Stimulated activated CD8-positive, alpha-beta memory T cell treated with anti-CD3 and anti-CD28 coated beads, Interleukin-4, amount 100 ng/mL, for 4 hours (primary cell): Measurements from ENCODE around the gene PCGF2.

ENCODE experiments used
- DNase-seq, 2 donors: peaks; one replicate each; pipeline ENCODE4 v3.0.0-alpha.2; 2020; ENCODE audit warnings: low read depth in 2 of 2, low spot score in 1 of 2

The PCGF2 gene

DNA sequence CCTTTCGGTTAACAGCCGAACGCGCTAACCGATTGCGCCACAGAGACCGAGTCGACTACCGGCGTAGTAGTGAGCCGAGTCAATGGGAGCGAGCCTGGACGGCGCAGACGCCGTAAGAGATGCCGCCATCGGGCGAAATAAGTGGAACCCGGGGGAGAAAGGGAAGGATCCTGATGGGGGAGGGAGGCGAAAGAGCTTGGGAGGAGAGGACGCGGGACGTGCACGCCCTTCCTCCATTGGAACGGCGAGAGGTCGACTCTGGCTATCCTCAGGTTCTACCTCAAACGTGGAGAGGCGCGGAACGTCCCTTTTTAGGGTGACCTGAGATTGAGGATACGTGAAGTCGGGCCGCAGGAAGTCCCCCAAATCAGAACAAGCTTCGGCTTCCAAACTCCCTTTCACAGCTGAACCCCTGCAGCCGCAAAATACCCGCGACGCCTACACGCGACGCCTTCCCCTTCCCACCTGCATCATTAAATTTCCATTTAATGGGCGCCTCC is 3.7 kb upstream of the PCGF2 start:
- peak; percentile 40 to 70 for DNase-seq

DNA sequence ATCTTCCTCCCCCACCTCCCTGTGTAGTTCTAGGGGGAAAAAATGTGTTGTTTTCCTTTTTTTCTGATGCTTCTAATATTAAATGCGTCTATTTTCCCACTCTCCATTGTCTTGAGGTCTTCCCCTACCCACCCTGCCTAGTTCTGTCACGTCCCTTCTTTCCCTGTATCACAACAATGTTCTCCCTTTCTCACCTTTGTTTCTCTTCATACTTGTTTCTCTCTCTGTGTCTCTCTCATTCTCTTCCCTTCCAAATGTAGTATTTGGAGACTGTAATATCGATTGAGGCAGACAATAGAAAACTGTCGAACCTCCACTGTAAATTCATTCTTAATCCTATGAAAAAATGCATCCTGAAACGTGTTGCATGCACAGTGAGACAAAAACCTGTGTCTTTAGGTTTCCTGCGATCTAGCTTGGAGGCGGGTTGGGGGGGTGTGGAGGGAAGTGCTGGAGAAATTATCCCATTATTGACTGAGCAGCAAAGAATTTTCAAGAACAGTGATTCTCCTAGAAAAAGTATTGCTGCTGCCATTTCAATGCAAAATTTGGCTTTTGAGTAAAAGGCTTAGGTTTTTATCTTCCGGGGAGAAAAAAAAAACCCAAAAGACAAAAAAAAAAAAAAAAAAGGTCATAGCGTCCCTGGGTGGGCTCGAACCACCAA is 3.1 kb upstream of the PCGF2 start:
- DNase-seq: no peak

GRCh38 chr17:38750312-38751121 is 2.4 kb upstream of the PCGF2 start:
- DNase-seq: no peak

DNA sequence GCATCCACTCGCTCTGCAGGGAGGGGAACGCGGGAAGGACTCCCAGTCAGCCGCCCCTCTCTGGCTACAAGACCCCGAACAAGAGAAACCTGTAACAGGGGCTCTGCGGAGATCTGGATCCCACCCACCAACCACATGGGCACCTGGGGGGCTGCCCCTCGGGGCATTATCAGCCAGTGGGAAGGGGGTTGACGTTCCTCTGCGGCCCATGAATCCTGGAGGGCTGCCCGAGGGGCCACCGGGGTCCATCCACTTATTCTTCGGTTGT is 1.8 kb upstream of the PCGF2 start:
- no peak for DNase-seq

DNA sequence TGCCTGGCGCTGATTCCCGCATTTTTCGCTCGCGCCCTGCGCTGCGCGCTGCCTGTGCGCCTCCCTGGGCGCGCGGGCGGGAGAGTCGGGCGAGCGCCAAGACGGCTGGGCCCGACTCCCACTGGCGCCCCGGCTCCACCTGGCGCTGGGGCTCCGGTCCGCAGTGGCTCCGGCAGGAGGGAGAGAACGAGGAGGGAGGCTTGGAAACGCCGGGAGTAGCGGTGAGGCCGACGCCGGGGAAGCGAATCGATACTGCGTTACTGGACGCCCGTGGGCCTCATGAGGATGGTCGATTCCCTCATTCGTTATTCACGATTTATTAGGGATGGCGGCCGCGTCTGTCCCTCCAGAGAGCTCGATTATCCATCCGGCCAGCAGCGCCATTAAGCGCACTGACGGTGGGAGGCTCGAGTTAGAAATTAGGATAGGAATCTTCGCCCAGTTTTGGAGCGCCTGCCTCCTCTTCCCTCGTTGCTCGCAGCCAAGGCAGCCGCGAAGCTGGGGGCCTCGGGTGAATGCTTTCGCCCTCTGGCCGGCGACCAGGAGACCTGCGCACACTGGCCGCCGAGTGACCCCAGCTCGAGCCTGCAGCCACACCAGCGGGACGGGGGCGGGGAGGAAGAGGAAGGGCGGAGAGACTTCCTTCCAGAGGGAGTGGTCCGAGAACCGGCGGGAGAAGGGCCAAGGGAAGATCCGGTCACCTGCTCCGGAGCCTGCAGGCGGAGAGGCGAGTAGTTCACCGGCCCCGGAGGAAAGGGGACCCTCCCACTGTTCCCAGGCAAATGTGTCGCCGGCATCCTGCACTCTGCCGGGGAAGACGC is 1.3 kb upstream of the PCGF2 start:
- DNase-seq: no peak

- no peak for DNase-seq
Observed at GRCh38 chr17:38748892-38749222, 721 bp upstream of the PCGF2 start.

DNA sequence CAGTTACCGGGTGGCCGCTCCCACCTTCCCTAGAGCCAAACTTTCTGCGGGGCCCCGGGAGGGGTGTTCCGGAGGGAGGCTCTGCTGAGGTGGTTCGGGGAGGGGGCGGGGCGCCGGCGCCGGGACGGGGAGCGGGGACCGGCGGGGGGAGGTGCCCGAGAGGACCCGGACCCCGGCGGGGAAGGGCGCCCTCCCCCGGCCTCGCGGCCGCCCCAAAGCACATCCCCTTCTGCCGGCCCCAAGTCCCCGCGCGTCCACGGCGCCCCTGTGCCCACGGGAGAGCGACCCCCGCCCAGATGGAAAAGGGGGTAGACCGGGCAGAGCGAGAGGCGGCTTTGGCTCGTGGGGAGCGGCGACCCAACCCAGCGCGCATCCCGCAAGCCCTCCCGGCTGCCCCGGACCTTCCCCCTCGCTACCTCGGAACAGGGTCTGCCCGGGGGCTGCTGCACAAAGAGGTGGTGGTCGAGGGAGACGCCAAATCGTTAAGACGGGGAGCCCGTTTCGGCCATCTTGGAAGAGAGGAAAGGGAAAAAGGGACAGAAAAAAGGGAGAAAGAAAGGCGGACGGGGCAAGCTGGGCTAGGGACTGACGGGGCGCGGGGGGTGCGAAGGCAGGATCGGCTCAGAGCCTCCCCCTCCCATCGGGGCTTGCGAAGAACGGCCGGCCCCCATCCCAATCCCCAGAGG is 530 bp downstream of the PCGF2 start:
- DNase-seq: no peak

- DNase-seq: no peak
Observed at GRCh38 chr17:38746849-38747462, 1.2 kb downstream of the PCGF2 start.

GRCh38 chr17:38746004-38746848 is 1.9 kb downstream of the PCGF2 start:
- DNase-seq: no peak

DNA sequence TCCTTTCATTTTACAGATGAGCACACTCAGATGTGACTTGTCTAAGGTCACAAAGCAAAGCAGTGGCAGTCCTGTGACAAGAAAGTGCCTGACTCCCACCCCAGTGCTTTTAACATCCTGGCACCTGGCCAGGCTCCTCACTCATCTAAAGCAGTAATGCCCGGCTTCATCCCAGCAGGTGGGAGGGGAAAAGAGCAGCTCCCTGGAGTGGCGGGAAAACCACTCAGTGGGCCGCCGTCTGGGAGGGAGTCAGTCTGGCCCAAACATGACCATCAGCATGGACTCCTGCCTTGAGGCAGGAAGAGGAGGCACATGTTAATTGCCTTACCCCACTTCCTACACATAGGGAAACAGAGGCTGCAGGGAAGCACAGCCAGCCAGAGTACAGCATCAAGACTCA is 2.6 kb downstream of the PCGF2 start:
- no peak for DNase-seq

GRCh38 chr17:38743556-38744171 is 4.5 kb downstream of the PCGF2 start:
- DNase-seq: no peak

DNA sequence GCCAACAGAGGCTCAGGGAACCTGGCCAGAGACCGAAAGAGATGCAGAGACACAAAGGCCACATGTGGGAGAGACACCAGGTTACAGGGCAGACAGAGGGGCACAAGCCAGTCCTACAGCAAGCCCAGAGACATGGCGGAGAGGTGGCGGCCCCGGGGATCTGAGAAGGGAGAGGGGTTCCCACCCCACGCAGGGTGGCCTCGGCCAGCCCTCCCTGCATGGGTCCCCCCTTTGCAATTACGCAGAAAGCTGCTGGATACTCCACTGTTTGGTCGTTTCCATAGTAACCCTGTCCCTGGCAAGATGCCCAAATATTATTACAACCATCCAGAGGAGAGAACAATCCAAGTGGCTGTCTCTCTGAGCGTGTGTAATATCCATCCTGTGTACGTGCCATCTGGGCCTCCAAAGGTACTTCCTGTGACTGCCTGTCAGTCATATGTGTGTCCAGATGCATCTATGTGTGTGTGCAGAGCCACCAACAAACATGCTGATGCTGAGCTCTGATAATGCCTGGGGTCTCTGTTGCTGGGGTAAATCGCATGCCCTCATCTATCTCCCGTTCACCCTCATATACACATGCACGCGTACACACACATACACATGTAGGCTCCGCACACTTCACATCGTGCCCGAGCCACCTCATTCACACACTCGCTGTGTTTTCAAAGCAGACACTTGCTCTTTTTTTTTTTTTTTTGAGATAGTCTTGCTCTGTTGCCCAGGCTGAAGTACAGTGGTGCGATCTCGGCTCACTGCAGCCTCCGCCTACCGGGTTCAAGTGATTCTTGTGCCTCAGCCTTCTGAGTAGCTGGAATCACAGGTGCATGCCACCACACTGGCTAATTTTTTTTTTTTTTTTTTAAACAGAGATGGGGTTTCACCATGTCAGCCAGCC is 5.5 kb downstream of the PCGF2 start:
- DNase-seq: no peak

GRCh38 chr17:38741921-38742410 is 6.2 kb downstream of the PCGF2 start:
- DNase-seq: no peak

DNA sequence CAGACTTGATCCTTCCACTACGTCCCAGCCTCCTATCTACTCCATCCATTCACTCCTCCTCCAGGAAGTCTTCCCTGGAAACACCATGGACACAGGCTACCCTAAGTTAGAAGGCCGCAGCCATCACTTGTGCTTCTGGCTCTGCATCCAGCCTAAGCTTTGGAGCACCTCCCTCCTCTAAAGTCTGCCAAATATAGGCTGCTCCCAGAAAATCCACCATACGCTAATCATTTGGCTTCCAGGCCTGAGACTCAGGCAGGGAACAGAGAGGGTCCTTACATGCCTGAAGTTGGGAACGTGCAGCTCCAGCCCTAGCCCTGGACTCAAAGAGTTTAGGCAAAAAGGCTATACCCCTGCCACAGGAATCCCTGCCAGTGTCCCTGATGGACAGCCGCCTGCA is 6.7 kb downstream of the PCGF2 start:
- no peak for DNase-seq

- no peak for DNase-seq
Observed at GRCh38 chr17:38740806-38741205, 7.3 kb downstream of the PCGF2 start.

GRCh38 chr17:38740044-38740443 is 8.1 kb downstream of the PCGF2 start:
- no peak for DNase-seq

DNA sequence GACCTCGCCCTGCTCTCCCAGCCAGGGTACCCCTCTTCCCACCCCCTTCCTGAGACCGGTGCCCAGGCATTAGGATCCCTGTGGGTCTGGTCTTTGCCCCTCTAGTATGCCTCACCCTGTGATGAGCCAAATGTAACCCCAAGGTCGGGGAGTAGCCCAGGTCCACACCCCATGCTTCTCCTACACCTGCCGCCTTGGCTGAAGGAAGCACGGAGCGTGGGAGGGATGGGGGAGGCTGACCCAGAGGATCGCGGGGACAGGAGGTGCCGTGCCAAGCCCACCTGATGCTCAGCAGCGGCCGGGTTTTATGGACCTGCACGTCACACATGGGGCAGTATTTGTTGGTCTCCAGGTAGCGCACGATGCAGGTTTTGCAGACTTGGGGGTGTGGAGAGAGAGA is 8.8 kb downstream of the PCGF2 start:
- DNase-seq: no peak

DNA sequence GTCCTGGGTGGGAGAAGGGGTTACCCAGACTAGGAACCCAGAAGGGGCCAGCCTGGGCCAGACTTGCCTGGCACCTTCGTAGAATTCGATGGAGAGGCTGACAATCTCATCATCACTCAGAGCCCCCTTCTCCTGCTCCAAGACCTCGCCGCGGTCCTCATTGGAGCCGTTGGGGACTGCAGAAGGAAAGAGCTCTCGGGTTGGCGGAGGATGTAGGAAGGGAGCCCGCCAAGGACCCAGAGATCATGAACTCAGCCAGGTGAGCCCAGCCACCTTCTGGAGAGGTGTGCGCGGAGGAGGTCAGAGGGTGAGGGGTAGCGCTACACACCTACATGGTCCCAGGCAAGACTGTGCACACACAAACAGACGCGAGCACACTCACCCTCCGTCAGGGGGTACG is 9.4 kb downstream of the PCGF2 start:
- DNase-seq: no peak
